Breast epithelium (tissue), 3 donors: ENCODE results near the gene SIGLEC14.

Source experiments
- CTCF ChIP-seq, 3 donors: fragments of 450-650 bp; IDR thresholded peaks; one replicate each; pipeline ENCODE4 v1.5.1; 2016 to 2017; ENCODE audit warnings: antibody characterized with exemption in 3 of 3, mild to moderate bottlenecking in 3 of 3, moderate library complexity in 3 of 3
- POLR2A ChIP-seq: fragments of 450-650 bp; IDR thresholded peaks from one replicate; pipeline ENCODE4 v1.6.1; 2016; ENCODE audit warnings: antibody characterized with exemption, mild to moderate bottlenecking, moderate library complexity
- POLR2AphosphoS5 ChIP-seq, 3 donors: sonication (generic); formaldehyde crosslinking; IDR thresholded peaks; one replicate each; pipeline ENCODE4 v1.6.1; 2017; ENCODE audit warnings: antibody characterized with exemption in 3 of 3

GRCh38 chr19:51654783-51655182 lies 8.2 kb upstream of the SIGLEC14 start:
- TF ChIP-seq POLR2A, result no peak
- TF ChIP-seq CTCF (IDR thresholded peaks at IDR 0.05), result no peak
- no peak for TF ChIP-seq POLR2AphosphoS5 (IDR thresholded peaks at IDR 0.05)
